A549 (cell line): ENCODE results near the gene PRR15L. TPM values are rescaled to one million over a fixed set of nuclear protein-coding genes. Genes with fewer than 3 reads are reported as not detected.

Experiments
- ATAC-seq, 2 experiments: fragments of 200-7000 bp in 1 of 2; fragments of >200 bp in 1 of 2; cut with Nextera tagmentation in 1 of 2; cut with Tn5 transposase in 1 of 2; 3 replicates each; pipeline versions ENCODE4 v1.8.0 to v1.9.1; 2018 to 2020; ENCODE audit warnings: mild to moderate bottlenecking in 1 of 2, moderate library complexity in 1 of 2
- CTCF ChIA-PET: fragments of 300-600 bp; sonication (Branson Sonifier 250); formaldehyde crosslinking; extraction: SDS; loops from one replicate; lab custom pipeline; 2021; ENCODE audit warnings: antibody characterized with exemption, inconsistent platforms; lab: Yijun Ruan, JAX
- POLR2A ChIA-PET: fragments of 350-600 bp; formaldehyde crosslinking; extraction: SDS; loops from one replicate; lab custom pipeline; 2021; ENCODE audit warnings: antibody characterized with exemption, inconsistent platforms; lab: Yijun Ruan, JAX
- DNase-seq, 2 experiments: peaks; one replicate each; pipeline versions ENCODE4 v3.0.0 to v3.0.0-alpha.2; 2011 to 2016; ENCODE audit warnings: low read depth in 1 of 2, low spot score in 1 of 2
- FAIRE-seq: peaks from 2 replicates; lab custom pipeline; 2011; peaks lifted over from hg19 to GRCh38; lab: Jason Lieb, UNC
- H3K27ac ChIP-seq, 2 experiments: fragments of >200 bp; sonication (Bioruptor Twin); formaldehyde crosslinking; 3 replicates each; pipeline ENCODE4 v1.5.1; 2016 to 2017
- H3K4me1 ChIP-seq: fragments of >200 bp; sonication (Bioruptor Twin); formaldehyde crosslinking; 3 replicates; pipeline ENCODE4 v1.6.1; 2016
- H3K4me2 ChIP-seq: fragments of >200 bp; sonication (Bioruptor Twin); formaldehyde crosslinking; 3 replicates; pipeline ENCODE4 v1.6.1; 2016
- H3K4me3 ChIP-seq: fragments of >200 bp; sonication (Bioruptor Twin); formaldehyde crosslinking; 3 replicates; pipeline ENCODE4 v1.5.1; 2016
- H3K9me3 ChIP-seq: fragments of >200 bp; sonication (Bioruptor Twin); formaldehyde crosslinking; 3 replicates; pipeline ENCODE4 v1.6.1; 2016
- CBX2 ChIP-seq: fragments of 200-600 bp; sonication (generic); IDR thresholded peaks from 2 replicates; pipeline ENCODE4 v1.6.1; 2016; ENCODE audit warnings: low read depth, mild to moderate bottlenecking, borderline replicate concordance
- E2F6 ChIP-seq: IDR thresholded peaks from 2 replicates; pipeline ENCODE4 v1.6.1; 2012; ENCODE audit warnings: low read depth, borderline replicate concordance
- EHMT2 ChIP-seq: fragments of 200-600 bp; sonication (generic); IDR thresholded peaks from 2 replicates; pipeline ENCODE4 v1.6.1; 2016; ENCODE audit warnings: antibody characterized with exemption, low read depth, mild to moderate bottlenecking, moderate library complexity
- FOSL2 ChIP-seq, 2 experiments: fragments of 450-650 bp in 1 of 2; fragments of >200 bp in 1 of 2; sonication (Bioruptor Twin) in 1 of 2; formaldehyde crosslinking; IDR thresholded peaks; 2 replicates each; pipeline versions ENCODE4 v1.5.0 to v1.6.1; 2016 to 2020; ENCODE audit warnings: mild to moderate bottlenecking in 1 of 2, moderate library complexity in 1 of 2
- HMGXB4 ChIP-seq: fragments of 250-450 bp; sonication (Bioruptor Pico); IDR thresholded peaks from 2 replicates; pipeline ENCODE4 v1.5.0; 2021; ENCODE audit warnings: mild to moderate bottlenecking, moderate library complexity, borderline replicate concordance
- HOXB13 ChIP-seq: fragments of 250-450 bp; sonication (Bioruptor Pico); IDR thresholded peaks from 2 replicates; pipeline ENCODE4 v1.5.0; 2020; ENCODE audit warnings: low read depth, mild to moderate bottlenecking, moderate library complexity
- JUN ChIP-seq, 2 experiments: fragments of >200 bp; sonication (Bioruptor Twin); formaldehyde crosslinking; IDR thresholded peaks; 2 replicates in 1 of 2; 3 replicates in 1 of 2; pipeline ENCODE4 v1.6.1; 2016 to 2017
- JUNB ChIP-seq: fragments of >200 bp; sonication (Bioruptor Twin); formaldehyde crosslinking; IDR thresholded peaks from 2 replicates; pipeline ENCODE4 v1.6.1; 2016
- MAX ChIP-seq: IDR thresholded peaks from 2 replicates; pipeline ENCODE4 v1.6.1; 2012
- NR3C1 ChIP-seq: fragments of >200 bp; sonication (Bioruptor Twin); formaldehyde crosslinking; IDR thresholded peaks from 3 replicates; pipeline ENCODE4 v1.6.1; 2017
- RCOR1 ChIP-seq: fragments of 150-350 bp; IDR thresholded peaks from 2 replicates; pipeline ENCODE4 v1.6.1; 2014; ENCODE audit warnings: antibody characterized with exemption, low read length, low read depth
- REST ChIP-seq: fragments of 200-600 bp; sonication (generic); IDR thresholded peaks from 2 replicates; pipeline ENCODE4 v1.6.1; 2016; ENCODE audit warnings: antibody characterized with exemption, mild to moderate bottlenecking, moderate library complexity
- ZFP36 ChIP-seq: fragments of 450-650 bp; IDR thresholded peaks from 2 replicates; pipeline ENCODE4 v1.6.1; 2014; ENCODE audit warnings: borderline replicate concordance; ENCODE audit not compliant: partially characterized antibody
- WGBS: methylation state at CpG from one replicate; pipeline ENCODE4 v1.1.6; 2017; ENCODE audit errors: missing lambda C conversion rate; 5-methylcytosine and 5-hydroxymethylcytosine counted together
- polyA plus RNA-seq, 4 experiments: library from polyadenylated mRNA; depleted of rRNA in 3 of 4; stranded (reverse); fragments of >200 nt; fragmentation: RNase III in 1 of 4; extraction: RNeasy Plus Mini Kit Qiagen cat#74134 plus additional on column Dnase treatment in 1 of 4; gene quantifications; 2 replicates in 3 of 4; 3 replicates in 1 of 4; pipeline ENCODE4 v1.2.3, GENCODE V29; 2011 to 2017

PRR15L gene
- polyA plus RNA-seq, 2 of the 4 experiments (the other 2 are of a cell fraction): 1.6 to 2.2 TPM

GRCh38 chr17:47967607-47968252, 10.0 kb upstream of the PRR15L start:
- Histone ChIP-seq H3K4me1 (peaks cover 53% of the 10 kb centered on the region), H3K9me3 (no peaks in the 10 kb centered on the region), H3K4me3 (no peak overlapping the region), H3K27ac (peak overlapping the region; percentile 69 to 88), H3K4me2 (peak overlapping the region; percentile 59)
- POLR2A ChIA-PET: interaction anchor here (2.0 kb wide), 1 partner anchor 72 kb away, joined by 6 read pairs; the partner anchor contains the start of gene SP2
- WGBS: 11% methylated on average over 5 of the region's 5 CpGs
- peak; percentile 35 to 52; a peak in 5 of 6 replicates for ATAC-seq
- FAIRE-seq: no peak
- TF ChIP-seq JUNB (peak; percentile 81), HOXB13 (CRISPR knock-in tag) (peak; percentile 44; the same call in 1 of the 2 replicates), MAX (peak; percentile 55; the same call in 1 of the 2 replicates), HMGXB4 (CRISPR knock-in tag) (no peak), FOSL2 (IDR thresholded peaks at IDR 0.05) (peak; percentile 78), FOSL2 (CRISPR knock-in tag; IDR thresholded peaks at IDR 0.05) (peak; percentile 87), JUN (IDR thresholded peaks at IDR 0.05) (0 out of 5 replicates have a peak, but pooled peaks have one; percentile 25 to 47), ZFP36 (no peak), E2F6 (peak; percentile 49; the same call in 1 of the 2 replicates)
- DNase-seq: peak; percentile 61 to 80
- CTCF ChIA-PET: interaction anchor here (1.5 to 38.7 kb wide), 8 partner anchors 11 to 125 kb away, joined by 3 to 1426 read pairs (median 74); partner anchors contain the start of genes PNPO, PRR15L and SCRN2

- WGBS: 49% methylated on average over 1 of the region's 1 CpG
- Histone ChIP-seq H3K4me2 (peak overlapping the region; percentile 60), H3K9me3 (no peaks in the 10 kb centered on the region), H3K4me1 (peaks cover 45% of the 10 kb centered on the region), H3K4me3 (no peak overlapping the region), H3K27ac (peak overlapping the region; percentile 69 to 88)
- no peak for ATAC-seq
- FAIRE-seq: no peak
- TF ChIP-seq EHMT2: no peak
- no peak for TF ChIP-seq NR3C1
- no peak for TF ChIP-seq CBX2
- TF ChIP-seq HMGXB4 (CRISPR knock-in tag): no peak
- no peak for TF ChIP-seq REST
- no peak for TF ChIP-seq RCOR1
- TF ChIP-seq ZFP36: no peak
- no peak for TF ChIP-seq E2F6
- TF ChIP-seq FOSL2 (IDR thresholded peaks at IDR 0.05): no peak
- TF ChIP-seq FOSL2 (CRISPR knock-in tag; IDR thresholded peaks at IDR 0.05): no peak
- peak in 1 of 2 experiments; percentile 66 for DNase-seq
- ChIA-PET POLR2A (interaction anchor here (0.7 to 0.9 kb wide), 2 partner anchors 25 to 30 kb away, joined by 3 to 4 read pairs; partner anchors contain the start of gene PNPO), CTCF (interaction anchor here (0.5 to 38.7 kb wide), 4 partner anchors 15 to 1678 kb away, joined by 3 to 1426 read pairs (median 426); partner anchors contain the start of genes PNPO and PRR15L)
These were observed 8.4 kb upstream of the PRR15L start for GRCh38 chr17:47966079-47966519.
